Erythroblast (primary cell): Measurements from ENCODE around the gene BABAM2.

Experiments used
- GATA1 ChIP-seq: IDR thresholded peaks from 2 replicates; pipeline ENCODE4 v1.6.1; 2011; ENCODE audit warnings: low read depth, mild to moderate bottlenecking, control low read depth, low read length, moderate library complexity
- POLR2A ChIP-seq: IDR thresholded peaks from 2 replicates; pipeline ENCODE4 v1.6.1; 2011; ENCODE audit warnings: mild to moderate bottlenecking, low read length

GRCh38 chr2:28163028-28163427 is 272.5 kb downstream of the BABAM2 start:
- TF ChIP-seq POLR2A = no peak
- no peak for TF ChIP-seq GATA1
